ENCODE measurements around the gene ZBTB9. TPM values are rescaled to one million over a fixed set of nuclear protein-coding genes. Genes with fewer than 3 reads are reported as not detected.

ZBTB9 gene
- total RNA-seq, 3 donors from 2014 or later, result 22.9 to 23.4 (median 22.9) TPM

GRCh38 chr6:33490621-33491020, 36.2 kb downstream of the ZBTB9 start:
- H3K27me3 Mint-ChIP-seq (ENCODE audit: low read depth), result peaks cover 12% of the 10 kb centered on the region

GRCh38 chr6:33492093-33492492, 37.7 kb downstream of the ZBTB9 start:
- Mint-ChIP-seq H3K36me3 (ENCODE audit: insufficient read depth) (no peaks in the 10 kb centered on the region), H3K4me3 (no peak overlapping the region), H3K4me1 (ENCODE audit: low read depth) (no peaks in the 10 kb centered on the region), H3K9me3 (no peaks in the 10 kb centered on the region), H3K27me3 (ENCODE audit: low read depth) (peaks cover 9% of the 10 kb centered on the region)
- DNase-seq (no peak), ATAC-seq (no peak)

More at GRCh38 chr6:33490621-33491020, 36.2 kb downstream of the ZBTB9 start:
- Mint-ChIP-seq H3K36me3 (ENCODE audit: insufficient read depth) (no peaks in the 10 kb centered on the region), H3K9me3 (no peaks in the 10 kb centered on the region), H3K4me1 (ENCODE audit: low read depth) (no peaks in the 10 kb centered on the region), H3K4me3 (no peak overlapping the region)
- DNase-seq (no peak), ATAC-seq (no peak)

GRCh38 chr6:33497157-33497556, 42.8 kb downstream of the ZBTB9 start:
- DNase-seq (no peak), ATAC-seq (no peak)
- Mint-ChIP-seq H3K36me3 (ENCODE audit: insufficient read depth) (no peaks in the 10 kb centered on the region), H3K4me3 (no peak overlapping the region), H3K4me1 (ENCODE audit: low read depth) (no peaks in the 10 kb centered on the region), H3K9me3 (no peaks in the 10 kb centered on the region), H3K27me3 (ENCODE audit: low read depth) (no peaks in the 10 kb centered on the region)

GRCh38 chr6:33502486-33502885, 48.1 kb downstream of the ZBTB9 start:
- no peak overlapping the region for H3K4me3 Mint-ChIP-seq
- DNase-seq (no peak), ATAC-seq (no peak)
- H3K9me3 Mint-ChIP-seq, result no peaks in the 10 kb centered on the region
- H3K4me1 Mint-ChIP-seq (ENCODE audit: low read depth), result no peaks in the 10 kb centered on the region
- H3K27me3 Mint-ChIP-seq (ENCODE audit: low read depth), result no peaks in the 10 kb centered on the region
- H3K36me3 Mint-ChIP-seq (ENCODE audit: insufficient read depth), result no peaks in the 10 kb centered on the region

- Mint-ChIP-seq H3K4me1 (ENCODE audit: low read depth) (peaks cover 4% of the 10 kb centered on the region), H3K27me3 (ENCODE audit: low read depth) (peaks cover 8% of the 10 kb centered on the region), H3K4me3 (no peak overlapping the region), H3K9me3 (no peaks in the 10 kb centered on the region), H3K36me3 (ENCODE audit: insufficient read depth) (no peaks in the 10 kb centered on the region)
- DNase-seq (no peak), ATAC-seq (no peak)
Measured at GRCh38 chr6:33504486-33504885, 50.1 kb downstream of the ZBTB9 start.

GRCh38 chr6:33505548-33506370, 51.4 kb downstream of the ZBTB9 start:
- Mint-ChIP-seq H3K4me3 (no peak overlapping the region), H3K9me3 (no peaks in the 10 kb centered on the region), H3K4me1 (ENCODE audit: low read depth) (peaks cover 6% of the 10 kb centered on the region), H3K36me3 (ENCODE audit: insufficient read depth) (no peaks in the 10 kb centered on the region), H3K27me3 (ENCODE audit: low read depth) (peaks cover 12% of the 10 kb centered on the region)
- DNase-seq (no peak), ATAC-seq (no peak)

Other genes starting within 250 kb of the ZBTB9 start
- 10 to 100 TPM; 11.7 to 20.1 (median 19.4) TPM for gene HSD17B8, start 249.9 kb upstream of the ZBTB9 start, total RNA-seq
- 10 to 100 TPM; 64.7 to 66.5 (median 66.3) TPM for gene RING1, start 246.1 kb upstream of the ZBTB9 start, total RNA-seq
- 10 to 100 TPM; 51.2 to 65.4 (median 63.5) TPM for gene VPS52, start 182.7 kb upstream of the ZBTB9 start, total RNA-seq
- gene RPS18, start 182.5 kb upstream of the ZBTB9 start, total RNA-seq, result 1,000 to 10,000 TPM; 4,231 to 4,415 (median 4,409) TPM
- gene B3GALT4, start 177.5 kb upstream of the ZBTB9 start, total RNA-seq, result 1 to 10 TPM; 2.6 to 3.8 (median 3.7) TPM
- 100 to 1,000 TPM; 188 to 198 (median 197) TPM for gene WDR46, start 165.3 kb upstream of the ZBTB9 start, total RNA-seq
- 100 to 1,000 TPM; 153 to 157 (median 153) TPM for gene PFDN6, start 165.0 kb upstream of the ZBTB9 start, total RNA-seq
- 10 to 100 TPM; 11.6 to 15.8 (median 15.4) TPM for gene RGL2, start 155.6 kb upstream of the ZBTB9 start, total RNA-seq
- gene TAPBP, start 140.5 kb upstream of the ZBTB9 start, total RNA-seq, result 100 to 1,000 TPM; 265 to 315 (median 301) TPM
- 1 to 10 TPM; 6.1 to 9.4 (median 8.9) TPM for gene ZBTB22, start 136.8 kb upstream of the ZBTB9 start, total RNA-seq
- 10 to 100 TPM; 73.6 to 88.5 (median 81.5) TPM for gene DAXX, start 131.6 kb upstream of the ZBTB9 start, total RNA-seq
- 1 to 10 TPM; 7.3 to 8.3 (median 7.4) TPM for gene KIFC1, start 62.8 kb upstream of the ZBTB9 start, total RNA-seq
- 10 to 100 TPM; 24.4 to 29.4 (median 26.8) TPM for gene PHF1, start 43.6 kb upstream of the ZBTB9 start, total RNA-seq
- gene CUTA, start 36.5 kb upstream of the ZBTB9 start, total RNA-seq, result 10 to 100 TPM; 76.6 to 84.5 (median 79.2) TPM
- gene SYNGAP1, start 34.5 kb upstream of the ZBTB9 start, total RNA-seq, result 10 to 100 TPM; 18.6 to 23.4 (median 20.2) TPM
- 10 to 100 TPM; 42.1 to 52.0 (median 49.8) TPM for gene BAK1, start 125.7 kb downstream of the ZBTB9 start, total RNA-seq
- 10 to 100 TPM; 34.6 to 37.2 (median 35.5) TPM for gene ITPR3, start 166.7 kb downstream of the ZBTB9 start, total RNA-seq

All from activated T-cell treated with anti-CD3 and anti-CD28 coated beads, Interleukin-2, amount 50 U/mL, for 4 hours (primary cell).